LoVo (cell line): ENCODE measurements around the gene HOXA7.
A peak's percentile ranks its signal among the peaks of the same experiment; 100 is the strongest.

Experiments used
- DNase-seq: peaks from one replicate; pipeline ENCODE4 v3.0.0-alpha.2; 2016; ENCODE audit warnings: low spot score

The HOXA7 gene

GRCh38 chr7:27170426-27171324, 14.2 kb upstream of the HOXA7 start:
- DNase-seq, result peak; percentile 18

- peak; percentile 58 for DNase-seq
These were observed 13.4 kb upstream of the HOXA7 start for GRCh38 chr7:27169658-27170425.

- peak; percentile 79 for DNase-seq
These were observed 11.9 kb upstream of the HOXA7 start for GRCh38 chr7:27168265-27168947.

- DNase-seq, result peak; percentile 27
These were observed 11.4 kb upstream of the HOXA7 start for GRCh38 chr7:27167916-27168264.

GRCh38 chr7:27166531-27167505, 10.3 kb upstream of the HOXA7 start:
- DNase-seq, result peak; percentile 82

- no peak for DNase-seq
These were observed 9.6 kb upstream of the HOXA7 start for GRCh38 chr7:27165996-27166530.

GRCh38 chr7:27165089-27165995, 8.9 kb upstream of the HOXA7 start, which contains the start of gene HOXA9:
TSS of gene HOXA9 (minus strand) at chr7:27165537. CDS start at chr7:27165457, 80 bp downstream.
- DNase-seq, result peak; percentile 99

- DNase-seq, result peak; percentile 57
These were observed 8.1 kb upstream of the HOXA7 start for GRCh38 chr7:27164367-27165088.

- DNase-seq, result no peak
These were observed 7.5 kb upstream of the HOXA7 start for GRCh38 chr7:27164045-27164366.

- peak; percentile 24 for DNase-seq
These were observed 7.0 kb upstream of the HOXA7 start for GRCh38 chr7:27163288-27164044.

GRCh38 chr7:27162561-27163287, 6.2 kb upstream of the HOXA7 start:
- peak; percentile 19 for DNase-seq

- DNase-seq, result peak; percentile 43
These were observed 5.5 kb upstream of the HOXA7 start for GRCh38 chr7:27161721-27162560.

GRCh38 chr7:27161214-27161720, 4.8 kb upstream of the HOXA7 start:
- DNase-seq, result peak; percentile 75

- DNase-seq, result peak; percentile 95
These were observed 4.2 kb upstream of the HOXA7 start for GRCh38 chr7:27160546-27161213.

GRCh38 chr7:27160145-27160545, 3.7 kb upstream of the HOXA7 start:
- peak; percentile 37 for DNase-seq
